Stimulated activated CD8-positive, alpha-beta memory T cell treated with anti-CD3 and anti-CD28 coated beads, Interleukin-2, amount 100 ng/mL, for 48 hours (primary cell): Measurements from ENCODE around the gene PLA2G2D.

Experiments
- DNase-seq, 2 donors: peaks; one replicate each; pipeline ENCODE4 v3.0.0-alpha.2; 2020; ENCODE audit warnings: low read depth in 2 of 2

The PLA2G2D gene

DNA sequence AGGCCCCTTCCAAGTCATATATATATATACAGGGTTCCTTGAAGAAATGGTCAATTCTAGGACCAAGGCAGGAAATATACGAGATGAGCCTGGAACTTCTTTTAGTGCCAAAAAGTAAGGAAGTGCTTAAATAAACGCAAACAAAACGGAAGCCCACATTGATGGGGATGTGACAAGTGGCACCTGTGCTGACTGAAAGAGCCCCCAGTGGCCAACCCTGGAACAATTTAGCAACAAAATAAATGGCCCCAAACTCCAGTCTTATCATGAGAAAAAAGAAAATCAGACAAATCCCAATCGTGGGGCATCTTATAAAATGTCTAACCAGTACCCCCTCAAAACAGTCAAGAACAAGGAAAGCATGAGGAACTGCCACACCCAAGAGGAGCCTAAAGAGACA lies 31.7 kb downstream of the PLA2G2D start:
- DNase-seq = no peak

- no peak for DNase-seq
Observed at GRCh38 chr1:20086800-20087199, 32.5 kb downstream of the PLA2G2D start.

DNA sequence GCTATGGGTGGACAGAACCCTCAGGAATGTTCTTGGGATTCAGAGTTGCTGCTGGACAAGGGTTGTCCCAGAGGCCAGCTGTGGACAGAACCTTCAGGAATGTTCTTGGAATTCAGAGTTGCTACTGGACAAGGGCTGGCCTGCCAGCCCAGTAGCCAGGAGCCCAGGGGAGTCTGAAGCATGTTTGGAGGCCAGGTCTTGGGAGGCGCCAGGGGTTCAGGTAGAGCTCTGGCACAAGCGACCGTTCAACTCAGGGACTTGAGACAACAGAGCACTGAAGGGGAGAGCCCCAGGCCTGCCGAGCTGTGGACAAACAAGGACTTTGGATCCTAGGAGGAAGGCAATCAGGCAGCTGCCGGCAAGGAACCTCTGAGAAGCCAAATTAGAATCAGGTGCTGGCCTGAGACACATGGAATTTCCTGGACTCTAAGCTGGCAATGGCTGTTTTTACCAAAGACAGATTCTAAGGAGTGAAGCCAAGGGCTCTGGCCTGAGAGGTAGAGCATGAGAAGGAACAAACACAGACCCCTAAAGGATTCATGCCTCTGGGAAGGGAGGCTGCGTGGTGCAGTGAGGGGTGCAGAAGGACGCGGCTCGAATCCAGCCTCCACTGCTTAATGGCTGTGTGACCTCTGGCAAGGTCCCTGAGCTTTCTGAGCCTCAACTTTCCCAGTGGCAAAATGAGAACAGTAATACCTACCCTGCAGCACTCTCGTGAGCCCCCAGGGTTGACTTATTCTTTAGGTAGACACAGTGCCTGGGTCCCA lies 36.0 kb downstream of the PLA2G2D start:
- DNase-seq = no peak

- DNase-seq = no peak
Observed at GRCh38 chr1:20082772-20083171, 36.6 kb downstream of the PLA2G2D start.

DNA sequence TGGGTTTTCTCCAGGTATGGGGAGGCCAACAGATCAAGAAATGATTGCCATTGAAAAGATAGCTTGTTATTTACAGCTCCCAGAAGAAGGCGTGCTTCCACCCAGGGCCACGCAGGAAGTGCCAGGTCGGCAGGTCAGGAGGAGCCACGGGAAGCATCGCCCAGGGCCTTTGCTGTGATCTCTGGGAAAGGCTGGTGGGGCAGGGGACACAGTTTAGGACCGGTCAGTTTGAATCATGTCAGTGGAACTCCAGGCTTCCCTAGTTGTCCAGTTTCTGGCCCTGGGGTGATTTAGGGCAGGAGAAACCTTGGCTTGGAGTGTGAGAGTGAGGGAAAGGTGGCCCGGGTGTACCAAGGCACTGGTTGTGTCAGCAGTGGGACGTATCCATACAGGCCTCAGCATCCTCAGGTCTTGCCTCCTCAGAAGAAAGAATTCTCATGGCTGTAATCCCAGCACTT lies 38.0 kb downstream of the PLA2G2D start:
- no peak for DNase-seq

GRCh38 chr1:20080441-20081352 lies 38.6 kb downstream of the PLA2G2D start:
- DNase-seq = no peak

DNA sequence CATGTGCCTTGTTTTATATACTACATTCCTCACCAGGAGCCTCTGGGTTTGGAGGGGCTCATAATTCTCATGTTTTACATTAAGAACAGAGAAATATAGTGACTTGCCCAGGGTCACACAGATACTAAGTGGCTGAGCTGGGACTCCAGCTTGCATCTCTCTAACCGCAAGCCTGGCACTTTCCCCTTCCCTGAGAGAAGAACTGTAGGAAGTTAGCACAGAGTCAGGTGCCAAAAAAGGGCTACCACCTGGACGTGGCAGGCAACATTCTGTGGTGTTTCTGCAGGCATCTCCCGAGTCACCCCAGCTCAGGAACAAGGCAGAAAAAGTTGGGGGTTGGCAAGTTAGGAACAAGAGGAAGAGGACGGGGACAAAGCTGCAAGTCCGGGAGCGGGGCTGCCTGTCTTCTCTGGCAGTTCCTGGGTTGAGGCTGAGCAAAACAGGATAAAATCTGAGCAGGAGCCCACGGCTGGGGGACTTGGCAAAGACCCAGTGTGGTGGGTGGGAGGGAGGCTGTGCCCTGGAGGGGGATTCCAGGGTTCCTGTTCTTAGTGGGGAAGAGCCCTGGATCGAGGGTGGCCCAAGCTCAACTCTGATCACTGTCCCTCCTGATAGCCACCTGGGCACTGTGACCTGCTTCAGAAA lies 39.6 kb downstream of the PLA2G2D start:
- DNase-seq = no peak

DNA sequence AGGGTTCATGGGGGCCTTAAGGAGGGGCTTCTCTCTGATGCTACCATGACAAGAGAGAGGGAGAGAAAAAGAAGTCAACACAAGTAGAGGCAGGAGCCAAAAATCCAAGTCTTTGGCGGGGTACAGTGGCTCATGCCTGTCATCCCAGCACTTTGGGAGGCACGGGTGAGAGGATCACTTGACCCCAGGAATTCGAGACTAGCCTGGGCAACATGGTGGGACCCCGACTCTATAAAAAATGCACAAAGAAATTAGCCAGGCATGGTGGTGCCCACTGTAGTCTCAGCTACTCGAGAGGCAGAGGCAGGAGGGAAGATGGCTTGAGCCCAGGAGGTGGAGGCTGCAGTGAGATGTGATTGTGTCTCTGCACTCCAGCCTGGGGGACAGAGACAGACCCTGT lies 40.6 kb downstream of the PLA2G2D start:
- no peak for DNase-seq

DNA sequence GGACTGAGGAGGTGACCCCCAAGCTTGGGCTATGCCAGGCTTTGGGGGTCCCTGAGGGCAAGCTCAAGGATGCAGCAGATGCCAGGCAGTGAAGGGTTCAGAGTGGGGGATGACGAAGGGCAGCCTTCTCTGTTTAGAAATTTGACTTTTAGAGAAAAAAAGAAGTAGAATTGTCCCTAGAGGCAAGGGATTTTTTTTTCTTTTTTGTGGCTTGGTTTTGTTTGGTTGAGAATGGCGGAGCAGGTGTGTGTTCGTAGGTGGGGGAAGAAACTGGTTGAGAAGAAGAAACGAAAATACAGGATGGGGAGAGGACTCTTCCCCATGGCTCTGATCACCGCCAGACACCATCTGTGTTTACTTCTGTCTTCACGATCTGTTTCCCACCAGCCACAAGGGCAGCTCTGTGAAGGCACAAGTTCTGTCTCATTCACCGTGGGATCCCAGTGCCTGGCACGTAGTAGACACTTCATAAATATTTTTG lies 41.1 kb downstream of the PLA2G2D start:
- DNase-seq = no peak

- no peak for DNase-seq
Observed at GRCh38 chr1:20076710-20077461, 42.5 kb downstream of the PLA2G2D start.

- DNase-seq = no peak
Observed at GRCh38 chr1:20076223-20076622, 43.1 kb downstream of the PLA2G2D start.

GRCh38 chr1:20075345-20075744 lies 44.0 kb downstream of the PLA2G2D start:
- no peak for DNase-seq

DNA sequence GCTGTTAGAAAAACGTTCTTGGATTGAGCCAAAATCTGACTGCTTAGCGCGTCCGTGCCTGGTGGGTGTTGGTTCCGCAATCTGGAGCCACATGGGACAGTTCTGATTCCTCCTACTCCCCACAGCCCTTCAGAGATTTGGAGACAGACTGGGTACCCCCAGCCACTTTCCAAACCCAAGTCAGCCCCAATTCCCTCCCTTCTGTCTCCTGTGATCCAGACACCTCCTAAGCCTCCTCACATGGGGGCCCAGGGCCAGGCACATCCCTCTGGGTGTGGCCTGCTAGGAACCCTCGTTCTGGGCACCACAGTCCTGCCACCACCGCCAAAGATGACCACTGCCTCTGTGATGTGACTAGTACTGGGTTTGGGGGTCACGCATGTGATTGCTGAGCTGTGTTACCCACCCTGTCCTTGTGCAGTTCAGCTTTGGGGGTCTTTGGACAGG lies 44.6 kb downstream of the PLA2G2D start:
- no peak for DNase-seq

GRCh38 chr1:20074055-20074724 lies 45.1 kb downstream of the PLA2G2D start:
- no peak for DNase-seq

DNA sequence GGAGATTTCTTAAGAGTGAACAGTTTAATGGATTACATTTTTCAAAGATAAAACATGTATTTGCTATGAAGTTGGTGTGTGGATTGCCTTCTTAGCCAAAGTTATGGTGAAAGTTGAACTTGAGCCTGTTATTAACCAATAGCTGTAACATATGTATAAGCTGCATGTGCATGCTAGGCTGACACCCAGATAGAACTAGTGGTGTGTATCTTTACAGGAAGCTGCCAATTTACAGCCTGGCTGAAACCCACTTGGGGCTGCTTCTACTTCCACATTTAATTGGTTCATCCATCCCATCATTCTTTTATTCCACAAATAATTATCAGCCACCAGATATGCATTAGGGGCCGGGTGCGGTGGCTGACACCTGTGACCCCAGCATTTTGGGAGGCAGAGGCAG lies 46.1 kb downstream of the PLA2G2D start:
- no peak for DNase-seq

- no peak for DNase-seq
Observed at GRCh38 chr1:20072771-20073170, 46.6 kb downstream of the PLA2G2D start.

GRCh38 chr1:20071416-20071815 lies 47.9 kb downstream of the PLA2G2D start:
- no peak for DNase-seq

DNA sequence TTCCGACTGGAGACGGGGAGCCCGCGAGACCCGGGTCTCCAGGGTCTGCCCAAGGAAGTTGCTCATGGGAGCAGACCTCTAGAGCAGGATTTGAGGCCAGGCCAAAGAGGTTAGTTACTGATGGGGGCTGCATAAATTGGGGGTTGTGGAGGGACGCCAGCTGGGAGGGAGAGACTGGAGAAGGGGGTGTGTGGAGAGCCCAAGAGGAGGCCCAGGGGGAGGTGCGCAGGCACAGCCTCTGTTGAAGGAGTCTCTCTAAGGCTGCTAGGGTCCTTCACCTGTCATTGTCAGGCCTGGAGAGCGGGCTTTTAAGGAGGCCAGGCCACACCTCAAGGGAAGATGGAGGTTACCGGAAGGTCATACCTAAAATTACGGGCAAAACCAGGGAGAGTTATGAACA lies 49.0 kb downstream of the PLA2G2D start:
- DNase-seq = no peak

- DNase-seq = no peak
Observed at GRCh38 chr1:20069874-20070273, 49.5 kb downstream of the PLA2G2D start, which contains the start of gene PLA2G5. TSS of gene PLA2G5 (plus strand) at chr1:20070194. CDS start at chr1:20084831, 14,637 bp downstream.

GRCh38 chr1:20068722-20069121 lies 50.6 kb downstream of the PLA2G2D start:
- DNase-seq = no peak

DNA sequence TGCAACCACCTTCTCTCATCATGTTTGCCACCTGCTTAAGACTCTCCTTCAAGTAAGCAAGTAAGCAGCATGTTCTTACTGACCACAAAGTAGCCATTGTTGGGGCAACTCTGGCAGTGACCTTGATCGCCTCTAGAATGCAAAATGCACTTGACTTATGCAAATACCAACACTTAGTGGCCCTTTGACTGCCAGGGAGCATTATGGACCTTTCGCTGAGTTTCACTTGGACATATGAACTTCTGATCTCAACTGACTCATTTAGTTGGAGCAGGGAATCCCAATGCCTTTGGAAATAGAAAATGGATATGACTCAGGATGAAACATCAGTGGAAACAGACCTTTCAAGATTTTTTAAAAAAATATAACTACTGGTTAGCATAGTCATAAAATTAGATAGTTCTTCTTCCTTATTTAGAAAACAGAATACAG lies 55.5 kb downstream of the PLA2G2D start:
- DNase-seq = no peak
